Endothelial cell (in vitro differentiated cells): ENCODE data around the gene COG8. TPM values are rescaled to one million over a fixed set of nuclear protein-coding genes. Genes with fewer than 3 reads are reported as not detected.

ENCODE experiments used
- DNase-seq: peaks from one replicate; pipeline ENCODE4 v3.0.0; 2021; ENCODE audit warnings: low spot score
- H3K27ac Mint-ChIP-seq: one replicate; pipeline ENCODE4 v1.8.0; 2021; ENCODE audit warnings: mixed read lengths, inconsistent platforms; ENCODE audit not compliant: unreplicated experiment
- H3K27me3 Mint-ChIP-seq: one replicate; pipeline ENCODE4 v1.8.0; 2021; ENCODE audit warnings: mild to moderate bottlenecking, moderate library complexity, mixed read lengths, inconsistent platforms; ENCODE audit not compliant: unreplicated experiment
- H3K36me3 Mint-ChIP-seq: one replicate; pipeline ENCODE4 v1.8.0; 2021; ENCODE audit warnings: mild to moderate bottlenecking, low read depth, mixed read lengths, inconsistent platforms; ENCODE audit not compliant: unreplicated experiment
- H3K4me1 Mint-ChIP-seq: one replicate; pipeline ENCODE4 v1.8.0; 2021; ENCODE audit warnings: mild to moderate bottlenecking, mixed read lengths, inconsistent platforms; ENCODE audit not compliant: unreplicated experiment
- H3K4me3 Mint-ChIP-seq: one replicate; pipeline ENCODE4 v1.8.0; 2021; ENCODE audit warnings: mild to moderate bottlenecking, mixed read lengths, inconsistent platforms; ENCODE audit not compliant: unreplicated experiment
- H3K9me3 Mint-ChIP-seq: one replicate; pipeline ENCODE4 v1.8.0; 2021; ENCODE audit warnings: mixed read lengths, inconsistent platforms; ENCODE audit not compliant: unreplicated experiment
- total RNA-seq: library from RNA; stranded (reverse); fragmentation: NEBNext Ultra II Directional; extraction: Animal tissue kit (Norgen Biotek cat#: 25700); gene quantifications from one replicate; pipeline ENCODE4 v1.2.1, GENCODE V29; 2021; ENCODE audit not compliant: unreplicated experiment
- TF ChIP-seq, protein P1 (sequence below): fragments of 200-600 bp; sonication (generic); IDR thresholded peaks from one replicate; pipeline ENCODE4 v1.5.0; 2021; ENCODE audit warnings: antibody characterized with exemption; ENCODE audit not compliant: unreplicated experiment

Gene COG8
- total RNA-seq, 1 donor from 2014 or later: 33.1 TPM

DNA sequence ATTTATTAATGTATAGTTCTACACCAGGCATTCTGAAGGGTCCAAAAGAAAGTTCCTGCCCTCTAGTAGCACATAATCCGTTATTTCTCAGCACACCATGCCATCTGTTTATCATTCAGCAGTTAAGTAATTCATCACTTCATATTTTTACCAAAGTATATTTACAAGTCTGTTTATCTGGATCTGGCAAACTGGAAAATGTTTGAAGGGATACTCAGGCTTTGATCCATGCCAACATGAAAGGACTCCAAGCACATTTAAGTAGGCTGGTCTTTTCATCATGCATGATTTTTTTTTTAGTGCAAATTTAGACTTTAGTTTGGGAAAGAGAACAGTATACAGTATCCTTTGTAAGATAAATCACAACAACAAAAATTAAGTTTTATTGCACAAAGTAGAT, 32.3 kb downstream of the COG8 start:
- DNase-seq: no peak
- Mint-ChIP-seq H3K27ac (no peak overlapping the region), H3K27me3 (peaks cover 7% of the 10 kb centered on the region), H3K4me1 (peaks cover 32% of the 10 kb centered on the region), H3K9me3 (no peaks in the 10 kb centered on the region), H3K36me3 (peaks cover 15% of the 10 kb centered on the region), H3K4me3 (no peak overlapping the region)
- TF ChIP-seq, protein P1, sequence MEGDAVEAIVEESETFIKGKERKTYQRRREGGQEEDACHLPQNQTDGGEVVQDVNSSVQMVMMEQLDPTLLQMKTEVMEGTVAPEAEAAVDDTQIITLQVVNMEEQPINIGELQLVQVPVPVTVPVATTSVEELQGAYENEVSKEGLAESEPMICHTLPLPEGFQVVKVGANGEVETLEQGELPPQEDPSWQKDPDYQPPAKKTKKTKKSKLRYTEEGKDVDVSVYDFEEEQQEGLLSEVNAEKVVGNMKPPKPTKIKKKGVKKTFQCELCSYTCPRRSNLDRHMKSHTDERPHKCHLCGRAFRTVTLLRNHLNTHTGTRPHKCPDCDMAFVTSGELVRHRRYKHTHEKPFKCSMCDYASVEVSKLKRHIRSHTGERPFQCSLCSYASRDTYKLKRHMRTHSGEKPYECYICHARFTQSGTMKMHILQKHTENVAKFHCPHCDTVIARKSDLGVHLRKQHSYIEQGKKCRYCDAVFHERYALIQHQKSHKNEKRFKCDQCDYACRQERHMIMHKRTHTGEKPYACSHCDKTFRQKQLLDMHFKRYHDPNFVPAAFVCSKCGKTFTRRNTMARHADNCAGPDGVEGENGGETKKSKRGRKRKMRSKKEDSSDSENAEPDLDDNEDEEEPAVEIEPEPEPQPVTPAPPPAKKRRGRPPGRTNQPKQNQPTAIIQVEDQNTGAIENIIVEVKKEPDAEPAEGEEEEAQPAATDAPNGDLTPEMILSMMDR: no peak

DNA sequence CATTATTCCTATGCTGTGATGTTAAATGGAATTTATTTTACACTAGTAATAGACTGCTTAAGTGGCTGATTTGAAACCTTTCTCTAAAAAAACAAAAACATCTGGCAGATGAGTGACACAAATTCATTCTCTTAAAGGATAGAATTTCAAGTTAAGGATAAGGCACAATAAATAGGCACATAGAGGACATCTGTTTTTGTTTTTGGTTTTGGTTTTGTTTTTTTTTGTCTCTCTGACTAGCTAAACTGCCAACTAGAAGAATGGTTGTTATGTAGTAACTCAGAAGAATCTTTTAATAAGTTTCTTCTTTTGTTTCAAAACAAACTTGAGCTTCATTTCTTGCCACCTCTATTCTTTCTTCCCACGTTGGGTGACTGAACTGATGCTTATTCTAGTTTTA, 33.3 kb downstream of the COG8 start:
- Mint-ChIP-seq H3K27ac (no peak overlapping the region), H3K9me3 (no peaks in the 10 kb centered on the region), H3K4me3 (peak overlapping the region; percentile 31), H3K36me3 (peaks cover 11% of the 10 kb centered on the region), H3K27me3 (peaks cover 4% of the 10 kb centered on the region), H3K4me1 (peaks cover 39% of the 10 kb centered on the region)
- TF ChIP-seq, protein P1: no peak
- DNase-seq: no peak

DNA sequence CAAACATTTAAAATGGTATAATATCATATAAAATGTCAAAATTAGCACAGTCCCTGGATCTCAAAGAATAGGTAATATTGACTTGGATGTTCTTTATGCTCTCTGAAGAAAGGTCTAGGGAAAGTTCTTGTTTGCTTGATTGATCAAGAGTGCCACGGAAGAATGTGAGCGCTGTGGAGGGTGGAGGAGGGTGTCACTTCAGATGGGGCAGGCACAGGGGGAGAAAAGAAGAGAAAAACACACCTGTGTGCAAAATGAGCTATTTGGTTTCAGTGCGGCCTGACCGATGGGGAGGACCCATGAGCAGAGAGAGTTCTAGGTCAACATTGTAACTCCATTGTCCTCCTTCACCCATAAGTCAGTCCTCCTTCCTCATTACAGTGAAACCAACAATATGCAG, 37.1 kb downstream of the COG8 start:
- no peak for DNase-seq
- H3K27ac Mint-ChIP-seq: peak overlapping the region; percentile 83

DNA sequence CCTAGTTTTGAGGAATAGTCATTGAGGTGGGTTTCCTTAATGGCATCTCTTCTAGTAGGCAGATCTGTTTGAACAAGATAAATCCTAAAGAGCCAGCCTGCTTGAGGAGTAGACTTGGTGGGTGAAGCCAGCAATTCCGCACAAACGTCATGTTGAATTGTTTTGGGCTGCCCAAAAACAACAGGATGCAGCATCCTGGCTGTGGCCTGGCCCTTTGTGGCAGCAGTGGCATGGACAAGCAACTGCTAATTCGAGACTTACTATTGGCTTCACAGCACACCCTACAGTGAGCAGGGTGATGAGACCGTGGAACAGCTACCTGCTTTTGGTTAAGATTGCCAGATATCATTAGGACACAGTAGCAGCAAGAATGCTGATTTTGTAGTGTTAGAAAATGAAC, 37.5 kb downstream of the COG8 start:
- TF ChIP-seq, protein P1: no peak
- no peak for DNase-seq
- peaks cover 2% of the 10 kb centered on the region for H3K27me3 Mint-ChIP-seq
- H3K36me3 Mint-ChIP-seq: peaks cover 12% of the 10 kb centered on the region
- H3K4me3 Mint-ChIP-seq: no peak overlapping the region
- H3K27ac Mint-ChIP-seq: peak overlapping the region; percentile 93
- H3K4me1 Mint-ChIP-seq: peaks cover 34% of the 10 kb centered on the region
- H3K9me3 Mint-ChIP-seq: no peaks in the 10 kb centered on the region

More for the DNA sequence above, 37.1 kb downstream of the COG8 start:
- Mint-ChIP-seq H3K36me3 (peaks cover 12% of the 10 kb centered on the region), H3K4me1 (peaks cover 34% of the 10 kb centered on the region), H3K27me3 (peaks cover 2% of the 10 kb centered on the region), H3K4me3 (peak overlapping the region; percentile 73), H3K9me3 (no peaks in the 10 kb centered on the region)
- TF ChIP-seq, protein P1: no peak

DNA sequence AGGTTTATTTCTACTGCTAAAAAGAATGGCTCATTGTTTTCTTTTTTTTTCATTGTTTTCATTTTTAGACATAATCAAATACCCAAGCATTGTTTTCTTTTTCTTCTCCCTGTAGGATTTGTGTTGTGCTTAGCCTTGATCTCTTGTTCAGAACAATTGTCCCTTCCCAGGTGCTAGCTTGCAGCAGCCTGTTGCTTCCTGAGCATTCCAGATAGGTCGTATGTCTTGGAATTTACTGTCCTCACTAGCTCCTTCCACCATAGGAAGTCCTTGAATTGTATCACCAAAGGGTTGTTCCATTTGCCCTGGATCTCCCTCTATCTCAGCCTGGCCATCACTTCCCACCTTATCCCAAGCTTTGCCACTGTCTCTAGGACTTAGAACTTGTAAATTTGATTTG, 38.2 kb downstream of the COG8 start:
- Mint-ChIP-seq H3K4me3 (no peak overlapping the region), H3K27me3 (peaks cover 2% of the 10 kb centered on the region), H3K36me3 (peaks cover 12% of the 10 kb centered on the region), H3K27ac (peak overlapping the region; percentile 93), H3K9me3 (no peaks in the 10 kb centered on the region), H3K4me1 (peaks cover 34% of the 10 kb centered on the region)
- TF ChIP-seq, protein P1: no peak
- no peak for DNase-seq
